Measurements from ENCODE around the gene SPDYE4. TPM values are rescaled to one million over a fixed set of nuclear protein-coding genes. Genes with fewer than 3 reads are reported as not detected.
A peak's percentile ranks its signal among the peaks of the same experiment; 100 is the strongest.
"Not testable (repeated sequence)": the region's sequence is repeated elsewhere in the genome, so short reads cannot be mapped to it uniquely, and the experiment has no call there.

Gene SPDYE4
- total RNA-seq: not detected

GRCh38 chr17:8758137-8758596 is at the start of gene SPDYE4:
Gene SPDYE4, minus strand, starts transcription at chr17:8758546. Its CDS starts 164 bp downstream, at chr17:8758382.
- no peak for DNase-seq
- CTCF ChIA-PET: no interaction called here
- H3K36me3 Mint-ChIP-seq: no peaks in the 10 kb centered on the region
- no peaks in the 10 kb centered on the region for H3K9me3 Mint-ChIP-seq (ENCODE audit: low read depth)
- H3K4me1 Mint-ChIP-seq: no peaks in the 10 kb centered on the region
- no peak for ATAC-seq
- no peak within 1 kb of the TSS for H3K4me3 Mint-ChIP-seq
- H3K27me3 Mint-ChIP-seq: peaks cover 20% of the 10 kb centered on the region
- H3K27ac Mint-ChIP-seq: no peak within 1 kb of the TSS

GRCh38 chr17:8806926-8807550 is 48.7 kb upstream of the SPDYE4 start:
- CTCF ChIA-PET: interaction anchor here (1.3 kb wide), 1 partner anchor 21 kb away, joined by 3 read pairs; no protein-coding TSS in a partner anchor
- H3K36me3 Mint-ChIP-seq: peaks cover 22% of the 10 kb centered on the region
- H3K27ac Mint-ChIP-seq: peak overlapping the region; percentile 4
- H3K27me3 Mint-ChIP-seq: peaks cover 4% of the 10 kb centered on the region
- H3K4me3 Mint-ChIP-seq: no peak overlapping the region
- peaks cover 12% of the 10 kb centered on the region for H3K4me1 Mint-ChIP-seq
- DNase-seq: peak; percentile 47
- H3K9me3 Mint-ChIP-seq (ENCODE audit: low read depth): peaks cover 7% of the 10 kb centered on the region
- ATAC-seq: peak; percentile 55

DNA sequence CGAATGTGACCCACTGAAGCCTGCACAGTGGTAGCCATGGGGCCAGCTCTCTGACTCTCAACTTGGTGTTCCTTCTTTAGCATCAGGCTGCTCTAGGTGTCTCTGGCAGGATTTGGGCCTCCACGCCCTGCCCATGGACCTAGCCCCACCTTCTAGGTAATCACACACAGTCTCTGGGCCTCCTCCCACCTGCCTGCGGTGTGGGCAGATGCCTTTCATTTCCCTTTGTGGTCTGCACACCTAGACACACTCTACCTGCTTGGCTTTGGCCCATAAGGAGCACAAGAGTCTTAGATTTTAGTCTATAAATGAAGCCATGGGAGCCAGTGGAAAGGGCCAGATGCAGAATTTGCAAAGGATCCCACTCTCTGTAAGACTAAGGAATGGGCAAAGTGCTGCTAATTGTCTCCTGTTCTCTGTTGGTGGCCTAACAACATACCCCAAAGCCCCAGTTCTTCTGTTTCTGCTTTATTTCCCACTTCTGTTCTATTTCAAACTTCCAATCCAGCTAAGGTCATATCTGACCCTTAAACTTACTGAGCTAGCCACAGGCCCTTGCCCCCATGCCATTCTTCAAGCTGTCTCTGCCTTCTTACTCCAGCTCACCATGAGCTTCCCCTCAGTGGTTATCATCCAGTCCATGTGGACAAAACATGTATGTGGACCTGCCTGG is 48.0 kb upstream of the SPDYE4 start:
- peaks cover 15% of the 10 kb centered on the region for H3K36me3 Mint-ChIP-seq

DNA sequence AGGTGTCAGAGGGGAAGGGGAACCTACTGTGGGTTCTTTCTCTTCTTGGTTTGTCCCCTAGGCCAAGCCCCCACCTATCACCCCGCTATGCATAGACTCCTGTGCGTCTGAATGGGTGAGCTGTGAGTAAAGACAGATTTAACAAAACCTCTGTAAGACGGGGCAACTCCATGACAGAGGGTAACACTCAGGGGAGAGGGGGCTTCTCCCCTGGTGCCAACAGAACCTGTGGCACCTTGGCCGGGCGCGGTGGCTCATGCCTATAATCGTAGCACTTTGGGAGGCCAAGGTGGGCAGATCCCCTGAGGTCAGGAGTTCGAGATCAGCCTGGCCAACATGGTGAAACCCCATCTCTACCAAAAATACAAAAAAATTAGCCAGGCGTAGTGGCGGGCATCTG is 47.0 kb upstream of the SPDYE4 start:
- H3K27me3 Mint-ChIP-seq; H3K4me3 Mint-ChIP-seq; ATAC-seq; DNase-seq; H3K9me3 Mint-ChIP-seq (ENCODE audit: low read depth); H3K27ac Mint-ChIP-seq: not testable (repeated sequence)
- Mint-ChIP-seq H3K36me3 (peaks cover 14% of the 10 kb centered on the region), H3K4me1 (peaks cover 12% of the 10 kb centered on the region)
- CTCF ChIA-PET: interaction anchor here (1.0 kb wide), 1 partner anchor 60 kb away, joined by 3 read pairs; no protein-coding TSS in a partner anchor

More for the DNA sequence above, 48.0 kb upstream of the SPDYE4 start:
- Mint-ChIP-seq H3K4me1 (peaks cover 12% of the 10 kb centered on the region), H3K27me3 (peaks cover 1% of the 10 kb centered on the region), H3K27ac (no peak overlapping the region), H3K9me3 (ENCODE audit: low read depth) (peaks cover under 1% of the 10 kb centered on the region), H3K4me3 (no peak overlapping the region)
- ATAC-seq (no peak), DNase-seq (peak; percentile 15)
- CTCF ChIA-PET: interaction anchor here (1.3 kb wide), 1 partner anchor 20 kb away, joined by 3 read pairs; no protein-coding TSS in a partner anchor

GRCh38 chr17:8803531-8804420 is 45.4 kb upstream of the SPDYE4 start:
- Mint-ChIP-seq H3K4me1 (peaks cover 12% of the 10 kb centered on the region), H3K4me3 (no peak overlapping the region), H3K27ac (no peak overlapping the region), H3K9me3 (ENCODE audit: low read depth) (no peaks in the 10 kb centered on the region), H3K36me3 (peaks cover 6% of the 10 kb centered on the region), H3K27me3 (no peaks in the 10 kb centered on the region)
- no peak for ATAC-seq
- DNase-seq: peak; percentile 38
- CTCF ChIA-PET: interaction anchor here (1.0 to 1.2 kb wide), 3 partner anchors 17 to 95 kb away, joined by 3 read pairs; no protein-coding TSS in a partner anchor

DNA sequence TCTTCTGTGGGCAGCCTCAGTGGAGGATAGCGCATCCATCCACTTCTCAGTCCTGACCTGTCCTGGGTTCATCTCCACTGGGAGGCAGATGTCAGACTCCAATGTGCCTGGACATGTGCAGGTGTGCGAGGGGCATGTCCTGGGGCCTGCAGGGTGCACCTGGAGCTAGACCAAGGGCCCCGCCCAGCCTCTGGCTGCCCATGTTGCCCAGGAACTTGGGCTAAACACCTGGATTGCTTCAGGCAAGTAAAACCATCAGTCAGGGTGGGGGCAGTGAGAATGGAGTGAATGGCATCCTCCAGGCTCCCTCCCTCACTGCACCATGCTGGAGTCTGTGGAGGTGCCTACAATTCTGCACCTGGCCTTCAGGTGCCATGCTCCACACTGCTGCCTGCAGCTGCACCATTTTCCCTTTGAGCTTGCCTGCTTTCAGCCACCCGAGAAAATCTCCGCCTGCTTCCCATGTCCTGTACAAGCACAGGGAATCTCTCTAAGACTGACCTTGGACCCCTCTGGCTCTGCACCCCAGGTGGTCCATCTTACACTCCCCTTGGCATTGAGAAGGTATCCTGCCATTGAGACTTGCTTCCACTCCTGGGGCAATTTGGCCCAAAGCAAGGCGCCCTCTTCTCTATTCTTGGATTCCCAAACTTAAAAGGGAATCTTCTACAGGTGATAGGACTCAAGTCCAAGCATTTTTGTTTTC is 42.9 kb upstream of the SPDYE4 start:
- DNase-seq: peak; percentile 35
- Mint-ChIP-seq H3K27me3 (peaks cover 2% of the 10 kb centered on the region), H3K9me3 (ENCODE audit: low read depth) (no peaks in the 10 kb centered on the region), H3K27ac (no peak overlapping the region), H3K36me3 (no peaks in the 10 kb centered on the region), H3K4me3 (no peak overlapping the region), H3K4me1 (no peaks in the 10 kb centered on the region)
- CTCF ChIA-PET: interaction anchor here (1.2 kb wide), 1 partner anchor 15 kb away, joined by 4 read pairs; no protein-coding TSS in a partner anchor
- no peak for ATAC-seq

GRCh38 chr17:8800656-8801055 is 42.3 kb upstream of the SPDYE4 start:
- ATAC-seq (no peak), DNase-seq (peak; percentile 31)
- no peaks in the 10 kb centered on the region for H3K4me1 Mint-ChIP-seq
- CTCF ChIA-PET: no interaction called here
- no peaks in the 10 kb centered on the region for H3K36me3 Mint-ChIP-seq
- no peaks in the 10 kb centered on the region for H3K9me3 Mint-ChIP-seq (ENCODE audit: low read depth)
- no peak overlapping the region for H3K27ac Mint-ChIP-seq
- H3K27me3 Mint-ChIP-seq: peaks cover 2% of the 10 kb centered on the region
- H3K4me3 Mint-ChIP-seq: no peak overlapping the region

- no peak overlapping the region for H3K4me3 Mint-ChIP-seq
- no peaks in the 10 kb centered on the region for H3K4me1 Mint-ChIP-seq
- no peaks in the 10 kb centered on the region for H3K36me3 Mint-ChIP-seq
- no peak overlapping the region for H3K27ac Mint-ChIP-seq
- H3K9me3 Mint-ChIP-seq (ENCODE audit: low read depth): no peaks in the 10 kb centered on the region
- peak; percentile 36 for DNase-seq
- no peak for ATAC-seq
- peaks cover 2% of the 10 kb centered on the region for H3K27me3 Mint-ChIP-seq
- CTCF ChIA-PET: interaction anchor here (0.9 to 1.5 kb wide), 2 partner anchors 10 to 196 kb away, joined by 3 read pairs; no protein-coding TSS in a partner anchor
Measured at GRCh38 chr17:8799570-8800212, 41.3 kb upstream of the SPDYE4 start.

DNA sequence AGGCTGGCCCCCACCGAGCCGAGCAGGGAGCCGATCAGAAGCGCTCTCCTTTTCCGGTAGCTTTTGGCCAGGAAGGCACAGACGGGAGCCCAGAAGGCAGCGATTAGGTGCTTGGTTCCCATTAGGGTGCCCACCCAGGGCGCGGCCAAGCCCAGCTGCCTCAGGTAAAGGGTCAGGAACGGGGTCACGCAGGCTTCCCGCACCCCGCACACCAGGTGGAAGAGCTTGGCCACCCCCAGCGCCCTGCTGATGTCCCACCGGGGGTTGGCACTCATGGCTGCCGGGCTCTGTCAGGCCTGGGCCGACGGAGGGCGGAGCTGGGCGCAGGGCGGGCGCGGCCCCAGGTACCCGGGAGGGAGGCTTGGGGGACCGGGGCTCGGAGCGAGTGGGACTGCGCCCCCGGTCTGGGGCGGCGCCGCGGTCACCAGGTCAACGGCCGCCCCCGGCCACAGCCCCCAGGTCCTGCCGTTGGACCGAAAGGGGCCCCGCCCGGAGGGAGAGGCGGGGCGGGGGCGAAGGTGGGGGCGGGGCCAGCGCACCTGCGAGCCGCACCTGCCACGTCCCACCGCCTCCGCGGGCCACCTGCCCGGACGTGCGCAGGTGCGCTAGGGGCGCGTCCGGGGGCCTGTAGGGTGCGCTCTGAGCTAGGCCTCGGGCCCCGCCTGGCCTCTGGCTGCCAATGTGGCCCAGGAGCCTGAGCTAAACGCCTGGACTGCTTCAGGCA is 40.7 kb upstream of the SPDYE4 start, which contains the start of gene MFSD6L:
Gene MFSD6L, minus strand, starts transcription at position 520 of the 724 bp plus-strand sequence. Its CDS starts 245 bp downstream, at position 275.
- no peaks in the 10 kb centered on the region for H3K4me1 Mint-ChIP-seq
- DNase-seq (no peak), ATAC-seq (no peak)
- H3K36me3 Mint-ChIP-seq: no peaks in the 10 kb centered on the region
- CTCF ChIA-PET: interaction anchor here (0.9 to 1.5 kb wide), 2 partner anchors 10 to 197 kb away, joined by 3 read pairs; no protein-coding TSS in a partner anchor
- H3K27ac Mint-ChIP-seq: no peak within 1 kb of the TSS
- H3K9me3 Mint-ChIP-seq (ENCODE audit: low read depth): no peaks in the 10 kb centered on the region
- no peak within 1 kb of the TSS for H3K4me3 Mint-ChIP-seq
- peaks cover 2% of the 10 kb centered on the region for H3K27me3 Mint-ChIP-seq

GRCh38 chr17:8798176-8798845 is 40.0 kb upstream of the SPDYE4 start:
- Mint-ChIP-seq H3K4me1 (no peaks in the 10 kb centered on the region), H3K4me3 (no peak overlapping the region), H3K36me3 (no peaks in the 10 kb centered on the region), H3K27ac (no peak overlapping the region), H3K9me3 (ENCODE audit: low read depth) (no peaks in the 10 kb centered on the region), H3K27me3 (peaks cover 2% of the 10 kb centered on the region)
- no peak for ATAC-seq
- CTCF ChIA-PET: interaction anchor here (1.4 to 1.8 kb wide), 3 partner anchors 11 to 198 kb away, joined by 3 to 9 read pairs (median 3); no protein-coding TSS in a partner anchor
- DNase-seq: peak; percentile 31

GRCh38 chr17:8797621-8798175 is 39.4 kb upstream of the SPDYE4 start:
- no peaks in the 10 kb centered on the region for H3K9me3 Mint-ChIP-seq (ENCODE audit: low read depth)
- DNase-seq (no peak), ATAC-seq (no peak)
- no peak overlapping the region for H3K27ac Mint-ChIP-seq
- H3K27me3 Mint-ChIP-seq: peaks cover 2% of the 10 kb centered on the region
- H3K4me1 Mint-ChIP-seq: no peaks in the 10 kb centered on the region
- no peak overlapping the region for H3K4me3 Mint-ChIP-seq
- CTCF ChIA-PET: interaction anchor here (1.4 to 1.8 kb wide), 2 partner anchors 10 to 12 kb away, joined by 3 to 9 read pairs; no protein-coding TSS in a partner anchor
- H3K36me3 Mint-ChIP-seq: no peaks in the 10 kb centered on the region

Measured in activated CD8-positive, alpha-beta memory T cell treated with anti-CD3 and anti-CD28 coated beads, Interleukin-2, amount 10 ng/mL, durations not matched to agents 7 days and 5 days (primary cell).